ENCODE data around the gene KNL1. TPM values are rescaled to one million over a fixed set of nuclear protein-coding genes. Genes with fewer than 3 reads are reported as not detected.
A peak's percentile ranks its signal among the peaks of the same experiment; 100 is the strongest.

Gene KNL1
- total RNA-seq, 1 experiment from 2014 or later, result 19.7 TPM

DNA sequence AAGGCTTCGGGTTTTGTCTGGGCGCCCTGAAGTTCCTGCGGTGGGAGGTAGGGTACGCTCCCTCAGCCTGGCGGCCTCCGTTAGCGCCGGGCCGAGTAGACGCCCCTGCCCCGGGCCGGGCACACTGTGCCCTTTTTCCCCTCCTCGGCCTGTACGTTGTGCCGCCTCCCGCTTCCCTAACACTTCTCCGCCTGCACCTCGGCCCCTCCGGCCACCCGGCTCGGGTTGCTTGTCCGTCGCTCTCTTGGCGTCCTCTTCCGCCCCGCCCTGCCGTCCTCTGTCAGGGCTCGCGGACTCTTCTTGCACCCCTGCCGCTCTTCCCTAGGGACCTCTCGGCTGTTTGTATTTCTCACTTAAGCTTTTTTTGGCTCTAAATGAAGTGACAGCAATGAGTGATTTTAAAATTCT, 384 bp downstream of the KNL1 start:
- Histone ChIP-seq H2BK120ac (ENCODE audit: low read depth, low read length, poor library complexity, severe bottlenecking) (no peak overlapping the region), H2BK12ac (ENCODE audit: insufficient read length, low read depth, low read length) (no peak overlapping the region), H2AFZ (ENCODE audit: low read length) (peak overlapping the region; percentile 22), H3K14ac (ENCODE audit: insufficient read depth, low read length) (peak overlapping the region; percentile 32), H4K5ac (ENCODE audit: insufficient read length, low read depth, low read length) (no peak overlapping the region), H3K4me1 (ENCODE audit: insufficient read depth, low read length) (no peaks in the 10 kb centered on the region; the same call in 1 of the 2 replicates), H3K4ac (ENCODE audit: low read depth, low read length) (no peak overlapping the region), H2AK5ac (ENCODE audit: insufficient read length, low read length) (no peak overlapping the region), H4K8ac (replicated peaks; ENCODE audit: insufficient read length, low read depth, low read length) (no peak overlapping the region), H3K9me3 (ENCODE audit: control insufficient read depth, low read depth, low read length) (no peaks in the 10 kb centered on the region), H3K23me2 (ENCODE audit: insufficient read length, low read depth, low read length, poor library complexity, severe bottlenecking) (peaks cover 3% of the 10 kb centered on the region), H3K56ac (ENCODE audit: insufficient read length, low read depth, low read length) (no peak overlapping the region), H4K91ac (ENCODE audit: insufficient read length, low read depth, low read length) (no peak overlapping the region), H4K20me1 (ENCODE audit: control insufficient read depth, insufficient read depth, insufficient read length) (no peaks in the 10 kb centered on the region), H2BK5ac (ENCODE audit: insufficient read length, low read length) (no peak overlapping the region), H3T11ph (ENCODE audit: low read length) (no peak overlapping the region), H3K18ac (ENCODE audit: insufficient read length, low read depth, low read length) (no peak overlapping the region), H3K79me1 (ENCODE audit: insufficient read depth, low read depth, low read length, poor library complexity, severe bottlenecking) (peaks cover 2% of the 10 kb centered on the region), H3K79me2 (ENCODE audit: insufficient read depth, low read length) (no peaks in the 10 kb centered on the region; the same call in 1 of the 2 replicates), H2BK20ac (ENCODE audit: low read depth, low read length, poor library complexity, severe bottlenecking) (no peak overlapping the region), H3K27me3 (ENCODE audit: insufficient read depth, low read length) (no peaks in the 10 kb centered on the region), H2BK15ac (ENCODE audit: low read depth, low read length) (no peak overlapping the region), H3K23ac (ENCODE audit: insufficient read length, low read depth, low read length) (no peak overlapping the region), H3K27ac (ENCODE audit: insufficient read length, low read depth, low read length) (peak overlapping the region; percentile 48), H3K9ac (ENCODE audit: extremely low read depth, insufficient read length, low read length) (peak overlapping the region; percentile 88), H3K4me2 (ENCODE audit: insufficient read depth, insufficient read length, low read length) (peak overlapping the region; percentile 50)
- no CpG with 5 or more reads among the region's 31 CpGs for WGBS (ENCODE audit: extremely low coverage, insufficient read length, low lambda C conversion rate)
- Mint-ChIP-seq H3K9me3 (peaks cover 3 to 4% of the 10 kb centered on the region in 2 experiments; a peak in 3 of 5 replicates), H3K4me3 (peak overlapping the region; percentile 84 to 98), H3K36me3 (ENCODE audit: insufficient read depth in 1 of 3, low read depth in 3 of 3) (no peaks in the 10 kb centered on the region), H3K27ac (peak overlapping the region; percentile 99 to 100 (median 100)), H3K4me1 (peaks cover 23 to 25% of the 10 kb centered on the region in 2 experiments), H3K27me3 (ENCODE audit: low read depth) (peaks cover 2% of the 10 kb centered on the region)
- DNase-seq, result peak; percentile 69
- TF ChIP-seq, protein P1, sequence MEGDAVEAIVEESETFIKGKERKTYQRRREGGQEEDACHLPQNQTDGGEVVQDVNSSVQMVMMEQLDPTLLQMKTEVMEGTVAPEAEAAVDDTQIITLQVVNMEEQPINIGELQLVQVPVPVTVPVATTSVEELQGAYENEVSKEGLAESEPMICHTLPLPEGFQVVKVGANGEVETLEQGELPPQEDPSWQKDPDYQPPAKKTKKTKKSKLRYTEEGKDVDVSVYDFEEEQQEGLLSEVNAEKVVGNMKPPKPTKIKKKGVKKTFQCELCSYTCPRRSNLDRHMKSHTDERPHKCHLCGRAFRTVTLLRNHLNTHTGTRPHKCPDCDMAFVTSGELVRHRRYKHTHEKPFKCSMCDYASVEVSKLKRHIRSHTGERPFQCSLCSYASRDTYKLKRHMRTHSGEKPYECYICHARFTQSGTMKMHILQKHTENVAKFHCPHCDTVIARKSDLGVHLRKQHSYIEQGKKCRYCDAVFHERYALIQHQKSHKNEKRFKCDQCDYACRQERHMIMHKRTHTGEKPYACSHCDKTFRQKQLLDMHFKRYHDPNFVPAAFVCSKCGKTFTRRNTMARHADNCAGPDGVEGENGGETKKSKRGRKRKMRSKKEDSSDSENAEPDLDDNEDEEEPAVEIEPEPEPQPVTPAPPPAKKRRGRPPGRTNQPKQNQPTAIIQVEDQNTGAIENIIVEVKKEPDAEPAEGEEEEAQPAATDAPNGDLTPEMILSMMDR (conservative IDR thresholded peaks at IDR 0.05), result 0 out of 3 replicates have a peak, but pooled peaks have one; percentile 15
